GM21786 (cell line): ENCODE data around the gene RPS6KA4.
"Not testable (repeated sequence)": the region's sequence is repeated elsewhere in the genome, so short reads cannot be mapped to it uniquely, and the experiment has no call there.

Experiments
- ATAC-seq: cut with Tn5 transposase; IDR thresholded peaks from one replicate; pipeline ENCODE4 v1.9.1; 2021; ENCODE audit not compliant: unreplicated experiment

RPS6KA4 gene

DNA sequence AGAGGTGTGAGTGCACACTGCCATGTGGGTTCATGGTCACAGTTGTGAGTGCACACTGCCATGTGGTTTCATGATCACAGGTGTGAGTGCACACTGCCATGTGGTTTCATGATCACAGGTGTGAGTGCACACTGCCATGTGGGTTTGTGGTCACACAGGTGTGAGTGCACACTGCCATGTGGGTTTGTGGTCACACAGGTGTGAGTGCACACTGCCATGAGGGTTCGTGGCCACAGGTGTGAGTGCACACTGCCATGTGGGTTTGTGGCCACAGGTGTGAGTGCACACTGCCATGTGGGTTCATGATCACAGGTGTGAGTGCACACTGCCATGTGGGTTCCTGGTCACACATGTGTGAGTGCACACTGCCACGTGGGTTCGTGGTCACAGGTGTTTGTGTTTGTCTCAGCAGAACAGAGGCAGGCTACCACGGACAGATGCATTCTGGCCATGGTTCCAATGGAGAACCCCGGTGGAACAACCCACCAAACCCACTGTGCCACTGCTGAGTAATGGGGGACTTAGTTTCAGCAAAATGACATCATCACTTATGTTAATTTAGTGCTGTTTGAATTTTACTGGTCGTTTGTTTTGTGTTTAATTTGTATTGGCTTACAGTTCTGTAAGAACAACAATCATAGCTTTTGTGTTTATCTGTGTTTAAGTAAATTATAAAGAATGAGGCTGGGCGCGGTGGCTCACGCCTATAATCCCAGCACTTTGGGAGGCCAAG, 57.2 kb downstream of the RPS6KA4 start:
- ATAC-seq: no peak

DNA sequence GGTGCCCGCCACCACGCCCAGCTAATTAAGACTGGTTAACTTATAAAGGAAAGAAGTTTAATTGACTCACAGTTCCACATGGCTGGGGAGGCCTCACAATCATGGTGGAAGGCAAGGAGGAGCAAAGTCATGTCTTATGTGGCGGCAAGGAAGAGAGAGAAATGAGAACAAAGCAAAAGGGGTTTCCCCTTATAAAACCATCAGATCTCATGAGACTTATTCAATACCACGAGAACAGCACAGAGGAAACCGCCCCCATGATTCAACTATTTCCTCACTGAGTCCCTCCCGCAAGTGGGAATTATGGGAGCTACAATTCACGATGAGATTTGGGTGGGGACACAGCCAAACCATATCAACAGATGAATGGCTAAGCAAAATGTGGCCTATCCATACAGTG, 59.3 kb downstream of the RPS6KA4 start:
- ATAC-seq: not testable (repeated sequence)

DNA sequence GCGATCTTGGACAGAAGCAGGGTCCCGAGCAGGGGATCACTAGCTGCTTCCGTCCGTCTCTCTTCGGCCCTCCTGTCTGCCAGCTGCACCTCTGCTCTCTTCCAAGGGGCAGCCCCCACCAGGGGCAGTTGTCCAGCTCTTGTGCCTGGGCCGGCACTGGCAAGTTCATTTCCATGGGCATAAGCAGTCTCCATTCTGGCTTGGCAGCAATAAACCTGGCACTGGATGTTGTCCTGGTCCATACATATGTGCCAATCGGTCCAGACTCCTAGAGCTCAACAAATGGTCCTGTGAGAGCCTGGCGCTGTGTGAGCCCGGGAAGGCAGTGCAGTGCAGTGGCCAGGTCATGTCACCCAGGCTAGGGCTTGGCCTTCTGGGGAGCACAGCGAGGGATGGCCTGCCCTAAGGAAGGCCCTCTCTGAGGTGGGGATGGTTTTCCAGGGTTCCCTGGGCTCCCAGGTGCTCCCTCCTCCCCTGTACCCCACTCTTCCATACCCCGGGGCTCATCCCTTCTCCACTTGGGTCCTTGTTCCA, 60.4 kb downstream of the RPS6KA4 start:
- ATAC-seq: no peak

DNA sequence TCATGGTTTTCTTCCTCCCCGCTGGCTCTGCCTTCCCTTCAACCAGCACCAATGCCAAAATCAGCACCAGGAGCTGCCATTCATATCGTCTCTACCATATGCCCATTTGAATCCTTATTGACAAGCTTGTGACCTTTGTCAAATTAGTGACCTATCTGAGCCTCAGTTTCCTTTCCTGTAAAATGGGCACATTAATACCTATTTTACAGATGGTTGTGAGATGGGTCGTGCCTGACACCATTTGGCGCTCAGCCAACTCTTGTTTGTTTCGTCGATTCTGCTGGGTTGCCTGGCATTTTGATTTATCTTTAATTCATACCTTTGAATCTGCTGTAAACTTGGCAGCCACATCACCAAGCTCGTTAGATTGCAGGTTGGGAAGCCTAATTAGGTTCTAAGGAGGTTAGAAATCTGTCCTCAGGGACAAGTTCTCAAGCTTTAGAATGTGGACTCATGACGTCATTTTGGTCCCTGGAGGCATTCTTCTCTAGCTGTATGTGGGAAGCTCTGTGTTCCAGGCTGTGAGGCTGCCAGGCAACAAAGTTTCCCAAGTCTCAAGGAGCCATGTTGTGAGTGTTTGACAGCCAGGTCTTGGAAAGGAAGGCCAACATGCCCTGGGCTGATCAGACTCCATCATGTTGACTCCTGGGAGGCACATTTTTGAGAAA, 61.0 kb downstream of the RPS6KA4 start:
- no peak for ATAC-seq
